Measurements from ENCODE around the gene FRG2C.
"Not testable (repeated sequence)": the region's sequence is repeated elsewhere in the genome, so short reads cannot be mapped to it uniquely, and the experiment has no call there.

DNA sequence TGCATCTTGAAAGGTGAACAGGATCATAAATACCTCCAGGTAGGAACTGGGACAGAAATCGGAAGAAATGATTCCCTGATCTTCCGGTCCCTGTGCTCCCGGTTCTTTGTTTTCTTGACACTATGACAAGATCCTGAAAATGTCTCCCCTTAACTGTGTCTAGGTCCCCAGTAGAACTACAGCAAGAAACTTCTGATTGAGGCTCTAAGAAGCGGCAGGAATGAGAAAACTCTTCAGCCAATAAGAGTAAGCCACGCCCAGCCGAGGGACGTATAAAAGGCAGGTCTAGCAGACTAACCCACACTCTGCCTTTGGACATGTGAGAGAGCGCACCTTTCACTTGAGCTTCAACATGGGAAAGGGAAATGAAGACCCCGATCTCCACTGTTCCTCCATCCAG, at the start of gene FRG2C:
- TF ChIP-seq, protein P1, sequence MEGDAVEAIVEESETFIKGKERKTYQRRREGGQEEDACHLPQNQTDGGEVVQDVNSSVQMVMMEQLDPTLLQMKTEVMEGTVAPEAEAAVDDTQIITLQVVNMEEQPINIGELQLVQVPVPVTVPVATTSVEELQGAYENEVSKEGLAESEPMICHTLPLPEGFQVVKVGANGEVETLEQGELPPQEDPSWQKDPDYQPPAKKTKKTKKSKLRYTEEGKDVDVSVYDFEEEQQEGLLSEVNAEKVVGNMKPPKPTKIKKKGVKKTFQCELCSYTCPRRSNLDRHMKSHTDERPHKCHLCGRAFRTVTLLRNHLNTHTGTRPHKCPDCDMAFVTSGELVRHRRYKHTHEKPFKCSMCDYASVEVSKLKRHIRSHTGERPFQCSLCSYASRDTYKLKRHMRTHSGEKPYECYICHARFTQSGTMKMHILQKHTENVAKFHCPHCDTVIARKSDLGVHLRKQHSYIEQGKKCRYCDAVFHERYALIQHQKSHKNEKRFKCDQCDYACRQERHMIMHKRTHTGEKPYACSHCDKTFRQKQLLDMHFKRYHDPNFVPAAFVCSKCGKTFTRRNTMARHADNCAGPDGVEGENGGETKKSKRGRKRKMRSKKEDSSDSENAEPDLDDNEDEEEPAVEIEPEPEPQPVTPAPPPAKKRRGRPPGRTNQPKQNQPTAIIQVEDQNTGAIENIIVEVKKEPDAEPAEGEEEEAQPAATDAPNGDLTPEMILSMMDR (IDR thresholded peaks at IDR 0.05): not testable (repeated sequence)
- not testable (repeated sequence) for TF ChIP-seq POLR2AphosphoS5, POLR2A (IDR thresholded peaks at IDR 0.05)
